Breast epithelium (tissue), 3 donors: Measurements from ENCODE around the gene TIMM8B.

Experiments
- CTCF ChIP-seq, 3 donors: fragments of 450-650 bp; IDR thresholded peaks; one replicate each; pipeline ENCODE4 v1.5.1; 2016 to 2017; ENCODE audit warnings: antibody characterized with exemption in 3 of 3, mild to moderate bottlenecking in 3 of 3, moderate library complexity in 3 of 3
- POLR2A ChIP-seq: fragments of 450-650 bp; IDR thresholded peaks from one replicate; pipeline ENCODE4 v1.6.1; 2016; ENCODE audit warnings: antibody characterized with exemption, mild to moderate bottlenecking, moderate library complexity
- POLR2AphosphoS5 ChIP-seq, 3 donors: sonication (generic); formaldehyde crosslinking; IDR thresholded peaks; one replicate each; pipeline ENCODE4 v1.6.1; 2017; ENCODE audit warnings: antibody characterized with exemption in 3 of 3

- TF ChIP-seq CTCF (IDR thresholded peaks at IDR 0.05): no peak
- no peak for TF ChIP-seq POLR2A
- no peak for TF ChIP-seq POLR2AphosphoS5 (IDR thresholded peaks at IDR 0.05)
Observed at GRCh38 chr11:112121981-112122615, 35.5 kb upstream of the TIMM8B start.
